Urinary bladder (tissue), 4 donors: ENCODE results near the gene NRXN2. TPM values are rescaled to one million over a fixed set of nuclear protein-coding genes. Genes with fewer than 3 reads are reported as not detected.

ENCODE experiments used
- DNase-seq: peaks from one replicate; pipeline ENCODE4 v3.0.0-alpha.2; 2015; ENCODE audit errors: extremely low spot score
- H3K27ac ChIP-seq: one replicate; pipeline ENCODE4 v1.5.1; 2013; ENCODE audit warnings: low read depth, mild to moderate bottlenecking, moderate library complexity
- H3K36me3 ChIP-seq: one replicate; pipeline ENCODE4 v1.6.1; 2013; ENCODE audit warnings: mild to moderate bottlenecking, moderate library complexity; ENCODE audit not compliant: insufficient read depth
- H3K4me1 ChIP-seq: one replicate; pipeline ENCODE4 v1.6.1; 2013; ENCODE audit warnings: mild to moderate bottlenecking, moderate library complexity; ENCODE audit not compliant: insufficient read depth
- H3K4me3 ChIP-seq: one replicate; pipeline ENCODE4 v1.5.1; 2013; ENCODE audit warnings: low read depth, low read length
- WGBS: extraction: QIAGEN DNeasy Blood & Tissue Kit; methylation state at CpG from one replicate; pipeline ENCODE4 v1.1.7; 2013; 5-methylcytosine and 5-hydroxymethylcytosine counted together
- polyA plus RNA-seq: library from polyadenylated mRNA; stranded (reverse); fragments of 200-250 nt; gene quantifications from one replicate; pipeline ENCODE4 v1.2.3, GENCODE V29; 2013
- total RNA-seq: library from RNA; depleted of rRNA; stranded (reverse); fragments of >200 nt; gene quantifications from one replicate; pipeline ENCODE4 v1.2.3, GENCODE V29; 2014
- donor health status: healthy with polysubstance abuse.
- donor health status: healthy.

The NRXN2 gene
- total and polyA plus RNA-seq, 2 donors = 11.5 to 30.5 TPM

DNA sequence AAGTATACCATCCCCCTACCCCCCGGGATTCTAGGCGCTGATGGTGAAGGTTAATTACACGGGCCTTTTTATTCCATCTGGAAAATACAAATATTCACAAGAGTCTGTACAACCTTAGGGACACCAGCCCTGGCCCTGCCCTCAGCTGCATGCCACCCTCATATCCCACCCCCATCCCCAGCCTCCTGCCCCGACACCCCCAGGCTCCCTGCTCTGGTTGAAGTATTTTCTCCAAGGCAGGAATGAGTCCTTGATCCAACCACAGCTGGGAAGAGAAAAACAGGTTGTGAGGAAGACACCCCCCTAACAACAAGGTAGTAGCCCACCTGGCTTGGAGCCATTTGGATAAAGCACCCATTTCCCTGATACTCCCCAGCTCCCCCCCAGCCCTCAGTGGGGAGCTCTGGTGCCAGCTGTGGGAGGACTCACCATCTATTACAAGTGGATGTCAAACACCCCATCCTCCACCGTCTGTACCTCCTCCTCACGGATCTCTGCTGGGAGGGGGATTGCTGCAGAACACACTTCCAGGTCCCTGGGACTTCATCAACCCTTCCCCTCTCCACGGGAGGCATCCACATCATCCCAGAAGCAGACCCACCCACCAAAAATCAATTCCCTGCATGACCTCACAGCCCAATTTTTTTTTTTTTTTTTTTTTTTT lies 4.0 kb upstream of the NRXN2 start:
- Histone ChIP-seq H3K27ac (no peak overlapping the region), H3K36me3 (no peaks in the 10 kb centered on the region), H3K4me3 (no peak overlapping the region), H3K4me1 (no peaks in the 10 kb centered on the region)
- DNase-seq = no peak
- 76% methylated on average over 7 of the region's 7 CpGs for WGBS

DNA sequence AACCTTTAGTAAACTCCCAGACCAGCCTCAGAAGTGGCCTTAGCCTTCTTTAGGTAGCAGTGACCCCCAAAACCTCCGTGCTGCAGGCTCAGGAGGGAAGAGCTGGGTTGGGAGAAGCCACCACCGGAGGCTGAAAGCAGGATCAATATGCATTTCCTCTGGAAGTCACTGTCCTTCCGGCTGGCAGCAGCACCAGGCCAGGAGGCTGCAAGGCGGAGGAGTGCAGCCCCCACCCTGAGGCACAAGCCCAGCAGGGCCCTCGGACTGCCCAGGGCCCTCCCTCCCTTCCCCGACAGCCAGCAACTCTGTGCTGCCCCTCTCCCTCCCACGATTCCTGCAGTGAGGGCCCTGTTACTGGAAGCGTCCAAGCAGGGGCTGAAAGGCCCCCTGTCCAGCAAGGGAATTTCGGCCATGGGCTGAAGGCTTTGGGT lies 3.2 kb upstream of the NRXN2 start:
- no peaks in the 10 kb centered on the region for H3K36me3 ChIP-seq
- no peak overlapping the region for H3K4me3 ChIP-seq
- no peaks in the 10 kb centered on the region for H3K4me1 ChIP-seq
- DNase-seq = no peak
- H3K27ac ChIP-seq = no peak overlapping the region
- WGBS = 40% methylated on average over 9 of the region's 9 CpGs

DNA sequence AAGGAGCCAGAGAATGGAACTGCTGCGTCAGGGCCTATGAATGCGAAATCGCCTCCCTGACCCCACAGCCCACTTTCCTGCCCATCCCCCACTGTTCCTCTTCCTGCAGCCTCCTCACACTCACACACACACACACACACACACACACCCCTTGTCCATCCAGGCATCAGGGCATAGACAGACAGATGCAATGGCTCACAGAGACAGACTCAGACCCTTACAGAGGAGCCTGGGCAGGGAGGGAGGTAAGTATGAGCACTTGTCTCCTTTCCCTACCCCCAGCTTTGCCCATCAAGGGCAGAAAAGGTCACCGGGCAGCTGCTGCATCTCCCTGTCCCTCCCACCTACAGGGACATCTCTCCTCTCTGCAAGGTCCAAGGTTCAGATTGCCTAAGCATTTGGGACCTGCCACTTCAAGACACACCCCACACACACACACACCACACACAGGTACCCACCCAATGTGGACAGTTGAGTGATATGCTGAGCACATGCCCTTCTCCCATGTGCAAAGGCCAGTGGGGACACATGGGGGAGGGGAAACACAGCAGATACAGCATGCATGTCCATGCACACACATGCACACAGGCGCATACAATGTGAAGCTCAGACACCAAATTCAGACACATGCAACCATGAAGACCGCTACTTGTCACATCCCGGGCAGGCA lies 2.0 kb upstream of the NRXN2 start:
- 75% methylated on average over 7 of the region's 7 CpGs for WGBS
- H3K36me3 ChIP-seq = no peaks in the 10 kb centered on the region

GRCh38 chr11:64723907-64724862 lies 1.2 kb upstream of the NRXN2 start:
- Histone ChIP-seq H3K36me3 (no peaks in the 10 kb centered on the region), H3K27ac (no peak overlapping the region), H3K4me1 (no peaks in the 10 kb centered on the region), H3K4me3 (no peak overlapping the region)
- 62% methylated on average over 9 of the region's 9 CpGs for WGBS
- DNase-seq = no peak

More for the DNA sequence above, 2.0 kb upstream of the NRXN2 start:
- Histone ChIP-seq H3K4me3 (no peak overlapping the region), H3K4me1 (no peaks in the 10 kb centered on the region), H3K27ac (no peak overlapping the region)
- DNase-seq = no peak

- no peak overlapping the region for H3K27ac ChIP-seq
- H3K4me3 ChIP-seq = no peak overlapping the region
- 8% methylated on average over 35 of the region's 36 CpGs for WGBS
- no peak for DNase-seq
- no peaks in the 10 kb centered on the region for H3K36me3 ChIP-seq
- no peaks in the 10 kb centered on the region for H3K4me1 ChIP-seq
Observed at GRCh38 chr11:64722141-64723065, 594 bp downstream of the NRXN2 start.

GRCh38 chr11:64721359-64721699 lies 1.7 kb downstream of the NRXN2 start:
- H3K4me1 ChIP-seq = no peaks in the 10 kb centered on the region
- H3K27ac ChIP-seq = no peak overlapping the region
- WGBS = 49% methylated on average over 3 of the region's 3 CpGs
- no peaks in the 10 kb centered on the region for H3K36me3 ChIP-seq
- H3K4me3 ChIP-seq = no peak overlapping the region
- no peak for DNase-seq

- Histone ChIP-seq H3K27ac (no peak overlapping the region), H3K4me1 (no peaks in the 10 kb centered on the region), H3K4me3 (no peak overlapping the region), H3K36me3 (no peaks in the 10 kb centered on the region)
- DNase-seq = no peak
- WGBS = 78% methylated on average over 12 of the region's 12 CpGs
Observed at GRCh38 chr11:64720640-64721358, 2.2 kb downstream of the NRXN2 start.

DNA sequence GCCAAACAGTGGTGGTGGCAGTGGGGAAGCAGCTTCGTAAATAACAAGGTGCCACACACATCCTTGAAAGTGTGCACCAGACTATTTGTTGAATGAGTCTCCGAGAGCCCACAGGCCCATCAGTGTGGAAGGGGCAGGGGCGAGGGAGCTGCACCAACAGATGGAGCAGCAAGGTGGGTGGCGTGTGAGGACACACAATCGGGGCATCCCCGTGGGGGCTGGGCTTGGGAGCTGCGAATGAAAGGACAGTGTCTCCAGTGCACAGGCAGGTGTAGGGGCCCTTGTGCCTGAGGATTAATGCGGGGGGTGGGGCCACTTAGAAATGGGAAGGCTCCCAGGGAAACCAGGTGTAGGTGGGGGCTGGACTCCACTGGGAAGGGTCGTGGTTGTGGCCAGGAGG lies 2.8 kb downstream of the NRXN2 start:
- DNase-seq = no peak
- no peaks in the 10 kb centered on the region for H3K4me1 ChIP-seq
- H3K36me3 ChIP-seq = no peaks in the 10 kb centered on the region
- no peak overlapping the region for H3K4me3 ChIP-seq
- WGBS = 69% methylated on average over 9 of the region's 9 CpGs
- no peak overlapping the region for H3K27ac ChIP-seq

GRCh38 chr11:64719406-64719805 lies 3.6 kb downstream of the NRXN2 start:
- no peak for DNase-seq
- WGBS = 83% methylated on average over 10 of the region's 10 CpGs
- no peaks in the 10 kb centered on the region for H3K36me3 ChIP-seq
- no peak overlapping the region for H3K27ac ChIP-seq
- H3K4me3 ChIP-seq = no peak overlapping the region
- no peaks in the 10 kb centered on the region for H3K4me1 ChIP-seq

DNA sequence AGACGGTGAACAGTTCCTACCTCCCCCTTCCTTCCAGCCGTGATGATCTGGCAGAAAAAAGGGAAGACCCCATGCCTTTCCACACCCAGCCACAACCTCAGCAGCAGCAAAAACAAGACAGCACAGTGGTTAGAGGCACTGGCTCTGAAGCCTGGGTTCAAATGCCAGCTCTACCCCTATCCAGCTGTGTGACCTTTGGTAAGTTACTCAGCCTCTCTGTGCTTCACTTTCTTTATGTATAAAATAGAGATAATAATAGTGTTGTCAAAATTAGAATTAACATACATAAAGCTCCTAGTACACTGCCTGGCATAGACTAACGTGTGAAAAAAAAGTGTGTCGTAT lies 4.2 kb downstream of the NRXN2 start:
- 68% methylated on average over 4 of the region's 4 CpGs for WGBS

GRCh38 chr11:64718084-64718779 lies 4.8 kb downstream of the NRXN2 start:
- WGBS = 80% methylated on average over 15 of the region's 15 CpGs
- Histone ChIP-seq H3K27ac (no peak overlapping the region), H3K4me3 (no peak overlapping the region), H3K4me1 (no peaks in the 10 kb centered on the region), H3K36me3 (no peaks in the 10 kb centered on the region)
- DNase-seq = no peak

More for the DNA sequence above, 4.2 kb downstream of the NRXN2 start:
- no peak for DNase-seq
- H3K4me1 ChIP-seq = no peaks in the 10 kb centered on the region
- H3K4me3 ChIP-seq = no peak overlapping the region
- no peaks in the 10 kb centered on the region for H3K36me3 ChIP-seq
- H3K27ac ChIP-seq = no peak overlapping the region

DNA sequence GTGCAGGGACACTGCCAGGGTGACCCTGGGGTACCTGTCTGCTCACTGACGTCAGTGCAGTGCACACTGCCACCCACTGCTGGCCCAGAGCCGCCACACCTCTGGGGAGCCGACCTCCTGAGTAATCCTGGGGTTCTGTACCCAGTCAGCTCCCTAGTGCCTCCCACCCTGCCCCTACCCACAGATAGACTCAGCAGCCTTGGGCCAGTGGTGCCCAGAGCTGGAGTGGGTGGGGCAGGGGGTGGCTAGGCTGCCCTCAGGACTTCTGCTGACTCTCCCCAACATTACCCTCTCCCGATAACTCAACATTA lies 5.8 kb downstream of the NRXN2 start:
- WGBS = 67% methylated on average over 4 of the region's 4 CpGs
- H3K4me1 ChIP-seq = no peaks in the 10 kb centered on the region
- H3K27ac ChIP-seq = no peak overlapping the region
- no peaks in the 10 kb centered on the region for H3K36me3 ChIP-seq
- H3K4me3 ChIP-seq = no peak overlapping the region
- no peak for DNase-seq
